NCI-H1092 treated with DMSO at 0.1 percent for 48 hours (cell line): ENCODE measurements around the gene BMP4.

Experiments used
- DNase-seq: peaks from one replicate; lab custom pipeline; 2025; lab: John Stamatoyannopoulos, UW

Gene BMP4

DNA sequence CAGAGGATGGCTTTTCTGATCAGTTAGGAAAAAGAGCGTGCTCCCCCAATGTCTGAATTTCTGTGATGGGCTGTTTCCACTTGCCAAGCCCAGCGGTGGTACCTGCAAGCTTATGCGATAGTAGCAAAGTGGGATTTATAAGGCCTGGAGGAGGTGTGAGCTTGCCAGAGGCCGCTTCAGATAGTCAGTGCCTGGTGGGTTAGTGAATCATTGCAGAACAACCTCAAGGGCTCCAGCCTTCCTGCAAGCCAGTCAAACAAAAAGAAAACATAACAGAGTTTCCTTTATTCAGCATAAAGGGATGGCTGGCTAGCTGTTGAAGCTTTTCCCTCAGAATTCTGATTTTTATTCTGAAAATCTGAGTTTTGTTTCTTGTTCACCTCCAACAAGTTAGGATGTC lies 7.6 kb upstream of the BMP4 start:
- DNase-seq, result no peak

DNA sequence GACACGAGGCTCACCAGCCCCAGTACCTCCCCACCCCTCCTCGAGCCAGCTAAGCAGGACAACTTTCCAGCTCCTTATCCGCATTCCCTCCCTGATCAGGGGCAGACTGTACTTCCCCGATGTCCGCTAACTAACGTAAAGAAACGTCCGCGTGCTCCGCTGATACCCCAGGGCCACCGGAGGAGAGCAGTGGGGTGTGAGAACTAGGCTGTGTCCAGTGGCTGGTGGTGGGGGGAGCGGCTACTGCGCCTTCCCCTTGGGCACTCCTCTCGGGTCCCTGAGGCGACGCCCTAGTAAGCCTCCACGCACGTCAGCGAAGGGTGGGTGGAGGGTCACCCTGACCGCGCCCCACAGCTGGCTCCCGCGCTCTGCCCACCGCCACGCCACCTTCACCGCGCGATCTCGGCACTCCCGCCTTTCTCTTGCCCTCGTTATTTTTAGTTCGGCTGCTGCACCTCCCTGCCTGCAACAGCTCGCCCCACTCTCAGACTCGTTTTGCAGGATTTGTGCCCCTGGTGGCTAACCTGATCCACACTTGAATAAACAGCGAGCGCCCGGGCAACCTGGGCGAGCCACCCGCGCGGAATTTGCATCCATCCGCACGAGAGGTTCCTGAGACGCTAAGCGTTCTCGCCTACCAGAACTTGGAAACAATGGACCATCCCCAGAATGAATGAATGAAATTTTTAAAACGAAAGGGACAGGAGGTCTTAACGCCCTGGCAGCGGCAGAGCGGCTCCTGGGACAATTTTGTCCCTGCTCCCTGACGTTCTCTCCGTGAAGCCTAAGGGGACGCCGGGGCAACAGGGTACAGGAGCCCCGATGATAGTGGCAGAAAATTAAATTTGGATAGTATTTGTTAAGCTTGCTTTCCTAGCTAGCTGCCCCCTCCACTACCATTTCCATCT lies 6.9 kb upstream of the BMP4 start:
- peak; percentile 27 for DNase-seq

DNA sequence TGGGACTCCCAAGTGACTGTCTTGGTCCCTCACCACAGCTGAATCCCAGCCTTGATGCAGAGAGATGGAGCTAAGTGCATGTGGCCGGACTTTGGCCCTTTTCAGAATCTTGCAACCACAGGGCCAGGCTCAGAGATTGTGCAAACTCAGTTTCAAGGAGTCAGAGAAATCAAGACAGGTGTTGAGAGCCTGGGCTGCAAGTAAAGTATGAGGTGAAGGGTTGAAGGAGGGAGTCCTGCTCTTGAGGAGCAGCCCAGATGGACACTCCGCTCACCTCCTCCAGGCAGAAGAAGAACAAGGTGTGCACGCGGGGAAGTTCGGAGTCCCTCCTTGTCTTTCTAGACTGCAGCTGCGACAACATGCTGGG lies 6.3 kb upstream of the BMP4 start:
- DNase-seq, result no peak

DNA sequence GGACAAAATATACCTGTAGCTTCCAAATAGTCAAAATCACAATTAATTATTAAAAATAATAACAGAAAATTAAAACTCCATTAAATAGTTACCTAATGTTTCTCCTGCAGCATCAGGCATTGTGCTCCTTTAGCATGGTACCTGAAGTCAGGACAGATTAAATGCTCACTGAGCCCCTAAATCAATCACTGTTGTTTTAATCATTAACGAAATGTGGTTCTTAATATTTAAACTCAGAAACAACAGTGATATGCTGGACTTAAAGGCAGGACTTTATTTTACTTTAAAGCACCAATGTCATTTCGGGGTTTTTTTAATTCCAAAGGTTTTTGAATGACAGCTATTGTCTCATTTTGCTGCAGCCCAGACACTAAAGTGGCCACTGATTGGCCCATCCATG lies 2.0 kb upstream of the BMP4 start:
- DNase-seq, result no peak

DNA sequence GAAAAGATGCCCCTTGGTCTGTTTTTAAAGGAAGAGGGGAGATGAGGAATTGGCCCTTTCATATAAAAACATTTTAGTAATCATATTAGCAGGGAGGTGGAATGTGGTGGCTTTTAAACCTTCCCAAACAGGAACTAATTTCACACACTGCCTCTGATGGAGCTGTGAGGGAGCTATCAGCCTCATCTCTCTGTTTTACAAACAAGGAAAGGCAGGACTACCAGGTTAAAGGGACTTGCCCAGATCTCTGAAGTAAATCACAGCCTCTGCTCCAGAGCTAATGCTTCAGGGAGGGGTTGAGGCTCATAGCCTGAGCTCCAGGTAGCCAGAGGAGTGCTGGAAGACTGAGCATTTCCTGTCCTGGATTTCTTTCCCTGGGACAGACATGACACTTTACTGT lies 1.1 kb upstream of the BMP4 start:
- DNase-seq, result no peak

DNA sequence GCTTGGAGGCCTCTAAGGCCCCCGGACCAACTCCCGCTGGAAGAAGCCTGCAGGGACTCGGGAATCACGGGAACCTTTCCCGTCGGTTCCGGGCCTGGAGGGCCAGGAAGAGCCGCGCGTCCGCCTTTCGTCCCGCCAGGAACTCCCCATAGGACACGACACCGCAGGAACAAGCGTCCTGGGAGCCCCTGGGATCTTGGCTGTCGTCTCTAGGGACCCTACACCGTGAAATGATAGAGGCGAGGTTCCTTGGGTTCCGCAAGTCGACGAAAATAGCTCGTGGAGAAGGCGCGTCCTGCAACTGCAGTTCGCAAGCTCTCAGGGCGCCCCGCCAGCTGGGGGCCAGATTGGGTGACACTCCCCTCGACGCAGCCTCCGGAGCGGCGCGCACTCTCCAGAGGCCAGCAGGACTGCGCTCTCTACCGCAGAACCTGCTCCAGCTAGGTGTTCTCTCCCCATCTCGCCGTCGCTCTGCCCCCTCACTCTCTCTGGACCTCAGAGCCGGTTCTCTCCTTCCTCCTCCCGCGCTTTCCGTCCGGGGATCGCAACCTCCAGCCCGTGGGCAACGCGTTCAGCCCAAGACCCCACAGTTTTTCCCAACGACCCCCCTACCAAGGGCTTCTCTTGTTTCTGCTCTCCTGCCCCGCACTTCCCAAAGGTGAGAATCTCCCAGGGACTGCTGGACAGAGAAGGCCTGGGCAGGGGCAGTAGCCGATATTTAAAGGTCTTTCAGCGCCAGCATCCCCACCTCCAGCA lies 776 bp downstream of the BMP4 start:
- DNase-seq, result no peak

DNA sequence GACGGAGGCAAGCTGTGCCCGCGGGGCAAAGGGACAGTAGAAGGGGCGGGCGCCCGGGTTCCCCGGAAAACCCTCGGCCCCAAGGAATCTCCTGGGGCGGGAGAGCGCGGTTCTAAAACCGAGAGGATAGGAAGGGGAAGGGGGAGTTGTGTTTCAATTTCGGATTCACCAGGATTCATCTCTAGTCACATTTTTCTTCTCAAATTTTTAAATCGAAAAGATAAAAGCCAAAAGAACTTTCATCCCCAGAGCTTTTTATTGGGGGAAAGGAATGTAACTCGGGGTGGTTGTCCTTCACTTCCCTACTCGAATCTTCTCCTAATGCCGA lies 1.4 kb downstream of the BMP4 start:
- DNase-seq, result no peak

DNA sequence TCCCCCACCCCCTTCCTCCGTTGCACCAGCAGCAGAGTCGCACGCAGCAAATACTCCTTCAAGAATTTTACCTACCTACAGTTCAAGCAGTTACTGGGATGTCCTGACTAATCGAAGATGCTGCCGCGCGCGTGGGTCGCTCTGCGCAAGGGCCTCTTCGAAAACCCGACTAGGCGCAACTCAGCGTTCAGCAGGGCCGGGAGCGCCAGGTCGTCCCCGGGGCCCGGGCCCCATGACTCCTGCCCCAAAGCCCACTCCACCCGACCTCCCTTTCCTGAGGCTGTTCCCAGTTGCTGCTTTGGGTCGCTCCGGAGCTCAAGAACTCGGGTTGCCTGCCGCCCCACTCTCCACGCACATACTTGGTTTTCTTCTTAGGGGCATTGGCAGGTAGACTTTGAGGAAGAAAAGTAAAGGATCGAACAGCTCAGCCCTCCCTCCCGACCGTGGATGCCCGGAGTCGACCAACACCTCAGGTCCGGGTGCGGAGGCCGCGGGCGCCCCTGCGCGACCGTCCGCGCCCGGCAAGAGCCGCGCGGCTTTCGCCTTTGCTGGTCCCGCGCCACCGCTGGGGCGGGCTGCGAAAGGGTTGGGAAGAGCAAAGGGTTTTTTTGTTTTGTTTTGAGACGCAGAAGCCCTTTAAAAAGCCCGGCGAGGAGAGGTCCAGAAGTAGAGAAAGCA lies 1.9 kb downstream of the BMP4 start:
- no peak for DNase-seq

DNA sequence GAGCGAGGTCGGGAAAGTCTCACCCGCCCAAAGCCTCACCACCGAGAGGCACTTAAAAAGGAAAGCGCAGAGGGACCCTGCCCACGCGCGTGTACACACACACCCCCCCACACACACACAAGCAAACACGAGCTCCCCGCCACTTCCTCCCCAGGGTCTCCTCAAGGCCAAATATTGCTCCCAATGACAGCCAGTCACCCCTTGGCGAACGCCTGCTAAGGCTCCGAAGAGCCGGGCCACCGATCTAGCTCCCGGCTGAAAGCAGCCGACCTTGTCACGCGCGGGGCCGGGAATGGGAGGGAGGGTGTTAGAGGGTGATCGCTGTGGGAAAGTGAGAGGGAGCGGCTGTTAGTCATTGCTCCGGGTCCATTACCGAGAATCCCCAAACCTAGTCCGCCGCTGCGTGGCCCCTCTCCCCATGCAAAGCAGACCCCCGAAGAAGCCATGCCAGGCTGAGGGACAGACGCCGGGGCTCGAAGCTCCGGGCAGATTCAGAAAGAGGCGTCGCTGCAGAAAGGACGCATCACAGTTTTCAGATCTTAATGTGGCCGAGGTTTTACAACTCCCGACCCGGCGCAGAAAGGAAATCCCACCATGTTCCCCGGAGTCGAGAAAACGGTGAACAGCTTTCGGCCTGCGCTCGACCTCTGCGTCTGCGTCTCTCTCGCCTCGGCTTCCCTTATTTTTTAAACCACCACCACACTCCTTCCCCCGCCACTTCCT lies 2.6 kb downstream of the BMP4 start:
- DNase-seq, result peak; percentile 34

DNA sequence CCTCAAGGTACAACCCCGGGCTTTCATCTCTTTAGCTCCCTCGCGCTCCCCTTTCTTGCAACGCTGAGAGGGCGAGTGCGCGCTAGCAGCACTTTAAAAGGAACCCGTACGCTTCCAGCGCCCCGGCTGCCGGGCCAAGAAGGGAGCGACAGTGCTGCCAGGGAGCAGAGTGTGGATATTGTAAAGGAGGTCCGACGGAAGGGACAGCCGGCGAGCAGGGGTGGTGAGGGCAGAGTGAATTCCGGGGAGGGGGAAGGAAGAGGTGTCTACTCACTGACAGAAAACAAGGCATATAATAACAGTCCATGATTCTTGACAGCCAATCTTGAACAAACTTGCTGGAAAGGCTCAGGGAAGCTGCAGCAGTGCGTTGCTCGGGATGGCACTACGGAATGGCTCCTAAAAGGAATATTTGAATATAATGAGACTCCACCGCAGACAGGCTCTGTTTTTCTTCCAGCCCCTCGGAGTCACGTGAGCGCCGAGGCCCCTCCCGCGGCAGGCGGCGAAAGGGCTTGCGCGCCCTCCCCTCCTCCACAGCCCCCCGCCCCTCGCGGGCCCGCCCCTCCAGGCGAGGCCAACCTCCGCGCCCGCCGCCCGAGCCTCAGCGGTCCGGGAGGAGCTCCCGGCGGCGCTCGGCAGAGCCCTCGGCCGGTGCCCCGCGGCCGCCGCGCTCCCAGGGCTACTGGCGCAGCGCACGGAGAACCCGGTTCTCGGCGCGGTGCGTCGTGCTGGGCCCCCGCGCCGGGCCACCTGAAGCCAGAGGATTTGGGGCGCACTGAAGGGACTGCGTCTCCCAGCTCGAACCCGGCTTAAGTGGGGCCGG lies 3.4 kb downstream of the BMP4 start:
- peak; percentile 44 for DNase-seq

DNA sequence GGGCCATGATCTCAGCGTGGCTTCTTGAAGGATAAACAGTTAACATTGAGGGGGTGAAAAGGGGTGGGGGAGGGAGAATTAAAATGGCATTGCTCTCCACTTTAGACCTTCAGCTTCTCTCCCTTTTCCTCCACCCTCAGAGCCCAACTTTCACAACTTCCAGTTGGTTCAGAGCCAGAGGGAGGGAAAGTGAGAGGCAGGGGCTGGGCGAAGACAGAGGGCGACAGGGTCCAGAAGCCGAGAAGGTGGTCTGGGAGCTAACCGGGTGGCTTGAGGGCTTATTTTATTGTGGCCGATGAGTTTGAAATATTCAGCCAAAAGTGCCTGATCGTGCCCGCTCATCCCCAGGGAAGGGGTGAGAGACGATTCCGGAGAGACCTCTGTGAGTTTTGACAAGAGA lies 4.1 kb downstream of the BMP4 start:
- DNase-seq, result no peak

DNA sequence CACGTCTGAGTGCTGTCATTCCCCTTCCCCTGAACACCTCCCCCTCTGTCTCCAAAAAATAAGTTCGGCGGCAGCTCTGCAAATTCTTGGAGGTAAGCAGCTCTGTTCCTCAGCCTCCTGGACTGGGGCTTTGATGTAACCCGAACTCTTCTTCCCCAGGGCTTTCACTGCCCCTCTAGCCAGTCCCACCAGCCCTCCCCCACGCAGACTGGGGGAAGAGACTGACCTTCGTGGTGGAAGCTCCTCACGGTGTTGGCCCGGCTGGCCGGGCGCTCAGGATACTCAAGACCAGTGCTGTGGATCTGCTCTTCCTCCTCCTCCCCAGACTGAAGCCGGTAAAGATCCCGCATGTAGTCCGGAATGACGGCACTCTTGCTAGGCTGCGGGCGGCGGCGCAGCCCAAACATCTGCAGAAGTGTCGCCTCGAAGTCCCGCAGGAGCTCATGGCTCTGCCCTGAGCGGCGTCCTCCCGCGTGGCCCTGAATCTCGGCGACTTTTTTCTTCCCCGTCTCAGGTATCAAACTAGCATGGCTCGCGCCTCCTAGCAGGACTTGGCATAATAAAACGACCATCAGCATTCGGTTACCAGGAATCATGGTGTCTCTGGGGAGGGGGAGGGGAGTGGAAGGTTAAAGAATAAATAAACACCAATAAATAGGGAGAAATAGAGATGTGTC lies 4.9 kb downstream of the BMP4 start:
- DNase-seq, result no peak

DNA sequence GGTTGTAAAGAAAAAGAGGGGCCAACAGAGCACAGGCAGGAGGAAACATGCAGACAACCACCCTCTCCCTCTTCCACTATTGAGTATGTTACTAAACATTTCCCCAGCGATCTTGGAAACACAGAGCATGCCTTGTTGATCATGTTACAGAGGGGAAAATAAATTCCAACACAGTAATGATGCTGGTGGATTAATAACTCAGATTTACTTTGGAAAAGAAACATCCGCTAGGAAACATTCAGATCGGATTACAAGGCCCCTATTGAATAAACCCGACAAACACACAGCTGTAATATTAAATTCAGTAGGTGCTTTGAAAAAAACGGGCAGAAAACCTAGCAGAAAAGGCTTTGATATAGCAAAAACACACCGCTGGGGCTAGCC lies 5.4 kb downstream of the BMP4 start:
- no peak for DNase-seq

DNA sequence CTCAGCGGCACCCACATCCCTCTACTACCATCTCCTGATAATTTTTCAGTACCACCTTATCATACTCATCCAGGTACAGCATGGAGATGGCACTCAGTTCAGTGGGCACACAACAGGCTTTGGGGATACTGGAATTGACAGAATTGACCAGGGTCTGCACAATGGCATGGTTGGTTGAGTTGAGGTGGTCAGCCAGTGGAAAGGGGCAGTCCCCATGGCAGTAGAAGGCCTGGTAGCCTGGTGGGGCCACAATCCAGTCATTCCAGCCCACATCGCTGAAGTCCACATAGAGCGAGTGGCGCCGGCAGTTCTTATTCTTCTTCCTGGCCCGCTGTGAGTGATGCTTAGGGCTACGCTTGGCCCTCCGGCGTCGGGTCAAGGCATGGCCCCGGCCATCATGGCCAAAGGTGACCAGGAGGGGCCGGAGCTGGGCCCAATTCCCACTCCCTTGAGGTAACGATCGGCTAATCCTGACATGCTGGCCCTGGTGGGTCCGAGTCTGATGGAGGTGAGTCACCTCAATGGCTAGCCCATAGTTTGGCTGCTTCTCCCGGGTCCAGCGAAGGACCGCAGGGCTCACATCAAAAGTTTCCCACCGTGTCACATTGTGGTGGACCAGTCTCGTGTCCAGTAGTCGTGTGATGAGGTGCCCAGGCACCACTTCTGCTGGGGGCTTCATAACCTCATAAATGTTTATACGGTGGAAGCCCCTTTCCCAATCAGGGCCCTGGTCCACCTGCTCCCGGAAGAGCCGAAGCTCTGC lies 6.4 kb downstream of the BMP4 start:
- no peak for DNase-seq

DNA sequence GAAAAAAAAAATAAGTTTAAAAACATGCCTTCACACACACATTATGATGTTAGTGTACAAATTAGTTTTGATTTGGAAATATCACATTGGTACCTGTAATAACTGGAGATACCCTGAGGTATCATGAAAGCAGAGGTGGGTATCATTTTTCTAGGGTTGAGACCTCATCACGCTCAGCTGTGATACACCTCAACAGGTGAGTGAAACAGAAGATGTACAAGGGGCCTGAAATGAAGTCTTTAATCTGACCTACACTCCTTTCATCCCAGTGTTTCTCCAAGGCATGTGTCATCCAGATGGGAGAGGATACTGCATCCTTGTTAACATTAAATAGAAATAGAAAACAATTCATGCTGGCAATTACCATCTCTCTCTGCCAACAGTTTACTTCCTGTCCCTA lies 7.4 kb downstream of the BMP4 start:
- DNase-seq, result no peak

DNA sequence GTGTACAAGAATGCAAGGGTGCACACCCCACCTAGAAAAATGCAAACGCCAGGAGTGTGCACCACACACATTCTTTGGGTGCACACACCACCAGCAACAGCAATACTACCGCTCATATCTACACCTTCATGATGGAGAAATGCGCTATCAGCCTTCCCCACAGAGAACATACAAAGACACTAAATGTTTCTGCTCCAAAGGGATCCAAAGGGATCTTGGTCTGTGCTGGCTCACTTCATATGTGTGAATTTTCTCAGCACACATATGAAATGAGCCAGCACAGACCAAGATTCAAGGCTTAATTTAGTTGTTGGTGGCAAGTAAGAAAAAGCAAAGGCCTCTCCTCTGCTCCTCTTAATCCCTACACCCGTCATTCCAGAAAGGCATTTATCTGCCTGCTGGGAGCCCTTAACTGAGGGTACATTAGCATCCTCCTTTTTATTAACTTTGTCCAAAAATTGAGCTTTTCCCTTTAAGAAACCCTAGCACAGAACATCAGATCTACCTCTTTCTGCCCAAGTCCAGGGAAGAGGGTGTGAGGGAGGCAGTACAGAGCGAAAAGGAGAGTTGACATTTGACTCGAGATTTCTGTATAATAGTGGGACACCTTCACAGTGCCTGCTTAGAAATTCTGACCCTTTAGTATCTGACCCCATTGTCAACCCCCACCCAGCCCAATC lies 8.3 kb downstream of the BMP4 start:
- no peak for DNase-seq

DNA sequence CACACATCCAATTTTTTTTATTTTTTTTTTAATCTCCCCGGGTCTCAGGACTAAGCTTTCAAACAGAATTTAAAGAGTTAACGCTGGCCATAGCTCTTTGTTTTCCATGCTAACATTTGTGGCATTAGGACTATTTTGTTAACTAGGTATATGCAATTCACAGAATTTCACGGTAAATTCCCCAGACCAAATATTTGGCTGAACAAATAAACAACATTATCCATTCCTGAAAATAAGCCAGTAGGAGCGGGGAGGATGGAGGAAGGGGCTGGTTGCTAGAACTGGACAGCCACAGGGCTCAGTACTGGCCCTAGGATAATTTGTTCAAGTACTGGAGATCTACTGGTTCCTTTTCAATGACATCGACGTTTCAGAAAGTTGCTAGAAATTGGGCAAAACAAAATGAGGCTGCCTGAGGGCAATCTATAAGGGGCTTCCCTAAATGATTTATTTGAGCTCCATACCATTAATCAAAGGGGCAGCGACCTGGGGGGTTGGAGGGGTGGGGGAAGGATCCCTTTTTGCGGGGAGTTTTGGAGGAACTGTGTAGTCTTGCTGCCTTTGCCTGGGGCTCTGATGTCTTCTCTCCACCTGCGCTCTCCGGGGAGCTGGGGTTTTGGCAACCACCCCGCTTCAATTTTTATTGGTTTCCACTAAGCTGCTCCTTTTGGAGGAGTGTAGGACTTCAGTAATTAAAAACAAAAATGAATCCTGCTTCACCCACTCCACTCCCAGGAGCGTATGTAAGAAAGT lies 9.0 kb downstream of the BMP4 start:
- DNase-seq, result no peak

DNA sequence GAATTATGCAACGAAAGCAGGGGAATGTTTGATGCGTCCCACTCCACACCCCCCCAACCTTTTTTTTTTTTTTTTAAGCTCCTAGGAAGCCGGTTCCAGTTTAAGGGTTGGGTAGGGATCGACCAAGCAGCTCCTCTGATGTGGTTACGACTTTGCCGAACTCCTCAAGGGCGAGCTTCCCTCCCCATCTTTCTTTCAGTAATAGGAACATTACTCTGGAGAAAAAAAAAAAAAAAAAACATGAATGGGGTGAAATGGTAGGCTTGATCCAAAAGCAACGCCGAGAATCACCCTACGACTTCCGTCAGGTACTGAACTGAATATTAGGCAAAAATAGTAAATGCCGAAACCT lies 9.6 kb downstream of the BMP4 start:
- no peak for DNase-seq
